H9 (cell line): ENCODE results near the gene APC. TPM values are rescaled to one million over a fixed set of nuclear protein-coding genes. Genes with fewer than 3 reads are reported as not detected.

ENCODE experiments used
- DNase-seq: peaks from one replicate; pipeline ENCODE4 v3.0.0-alpha.2; 2017
- H2AFZ ChIP-seq: one replicate; pipeline ENCODE4 v1.6.1; 2013; ENCODE audit warnings: mild to moderate bottlenecking, low read length, control low read depth, moderate library complexity
- H2AK5ac ChIP-seq: 2 replicates; pipeline ENCODE4 v1.6.1; 2013; ENCODE audit warnings: low read length, control low read depth, mixed read lengths; ENCODE audit not compliant: insufficient read length
- H2BK120ac ChIP-seq: one replicate; pipeline ENCODE4 v1.6.1; 2013; ENCODE audit warnings: low read depth, mild to moderate bottlenecking, low read length, control low read depth, inconsistent platforms; ENCODE audit not compliant: poor library complexity, severe bottlenecking
- H2BK12ac ChIP-seq: 2 replicates; pipeline ENCODE4 v1.6.1; 2013; ENCODE audit warnings: low read length, control low read depth, mixed read lengths, low read depth; ENCODE audit not compliant: insufficient read length
- H2BK15ac ChIP-seq: 2 replicates; pipeline ENCODE4 v1.6.1; 2013; ENCODE audit warnings: low read depth, low read length, control low read depth
- H2BK20ac ChIP-seq: one replicate; pipeline ENCODE4 v1.6.1; 2013; ENCODE audit warnings: low read depth, mild to moderate bottlenecking, low read length, control low read depth, inconsistent platforms; ENCODE audit not compliant: poor library complexity, severe bottlenecking
- H2BK5ac ChIP-seq: 2 replicates; pipeline ENCODE4 v1.6.1; 2013; ENCODE audit warnings: low read length, control low read depth, mixed read lengths; ENCODE audit not compliant: insufficient read length
- H3K14ac ChIP-seq: 2 replicates; pipeline ENCODE4 v1.6.1; 2013; ENCODE audit warnings: low read length, control low read depth; ENCODE audit not compliant: insufficient read depth
- H3K18ac ChIP-seq: 2 replicates; pipeline ENCODE4 v1.6.1; 2013; ENCODE audit warnings: low read depth, mild to moderate bottlenecking, mixed read lengths, low read length, control low read depth; ENCODE audit not compliant: insufficient read length
- H3K23ac ChIP-seq: 2 replicates; pipeline ENCODE4 v1.6.1; 2013; ENCODE audit warnings: low read length, control low read depth, mixed read lengths, low read depth; ENCODE audit not compliant: insufficient read length
- H3K23me2 ChIP-seq: 2 replicates; pipeline ENCODE4 v1.6.1; 2013; ENCODE audit warnings: low read depth, mild to moderate bottlenecking, mixed read lengths, low read length, control low read depth; ENCODE audit not compliant: insufficient read length, poor library complexity, severe bottlenecking
- H3K27ac ChIP-seq: 2 replicates; pipeline ENCODE4 v1.5.1; 2013; ENCODE audit warnings: low read length, control low read depth, mixed read lengths, low read depth; ENCODE audit not compliant: insufficient read length
- H3K27me3 ChIP-seq: 2 replicates; pipeline ENCODE4 v1.6.1; 2013; ENCODE audit warnings: low read length, control low read depth, inconsistent platforms; ENCODE audit not compliant: insufficient read depth
- H3K4ac ChIP-seq: 2 replicates; pipeline ENCODE4 v1.6.1; 2013; ENCODE audit warnings: low read depth, mild to moderate bottlenecking, control low read depth, inconsistent platforms, low read length, moderate library complexity
- H3K4me1 ChIP-seq: 2 replicates; pipeline ENCODE4 v1.6.1; 2013; ENCODE audit warnings: low read length, control low read depth, inconsistent platforms; ENCODE audit not compliant: insufficient read depth
- H3K4me2 ChIP-seq: 2 replicates; pipeline ENCODE4 v1.6.1; 2013; ENCODE audit warnings: low read length, control low read depth, mixed read lengths; ENCODE audit not compliant: insufficient read length, insufficient read depth
- H3K56ac ChIP-seq: 2 replicates; pipeline ENCODE4 v1.6.1; 2013; ENCODE audit warnings: low read depth, mild to moderate bottlenecking, mixed read lengths, low read length, control low read depth; ENCODE audit not compliant: insufficient read length
- H3K79me1 ChIP-seq: 2 replicates; pipeline ENCODE4 v1.6.1; 2013; ENCODE audit warnings: low read depth, mild to moderate bottlenecking, moderate library complexity, low read length, control low read depth, inconsistent platforms; ENCODE audit not compliant: insufficient read depth, poor library complexity, severe bottlenecking
- H3K79me2 ChIP-seq: 2 replicates; pipeline ENCODE4 v1.6.1; 2013; ENCODE audit warnings: low read length, control low read depth, inconsistent platforms; ENCODE audit not compliant: insufficient read depth
- H3K9ac ChIP-seq: 2 replicates; pipeline ENCODE4 v1.6.1; 2013; ENCODE audit warnings: low read length, control low read depth, mixed read lengths; ENCODE audit not compliant: insufficient read length; ENCODE audit errors: extremely low read depth
- H3K9me3 ChIP-seq: one replicate; pipeline ENCODE4 v1.6.1; 2013; ENCODE audit warnings: low read depth, low read length, inconsistent platforms; ENCODE audit not compliant: control insufficient read depth
- H3T11ph ChIP-seq: one replicate; pipeline ENCODE4 v1.6.1; 2013; ENCODE audit warnings: mild to moderate bottlenecking, low read length, control low read depth, inconsistent platforms
- H4K20me1 ChIP-seq: one replicate; pipeline ENCODE4 v1.6.1; 2013; ENCODE audit not compliant: control insufficient read depth, insufficient read length, insufficient read depth
- H4K5ac ChIP-seq: 2 replicates; pipeline ENCODE4 v1.6.1; 2013; ENCODE audit warnings: low read depth, mild to moderate bottlenecking, mixed read lengths, low read length, control low read depth; ENCODE audit not compliant: insufficient read length
- H4K8ac ChIP-seq: replicated peaks from 2 replicates; pipeline ENCODE4 v1.6.1; 2013; ENCODE audit warnings: low read length, control low read depth, mixed read lengths, low read depth; ENCODE audit not compliant: insufficient read length
- H4K91ac ChIP-seq: 2 replicates; pipeline ENCODE4 v1.6.1; 2013; ENCODE audit warnings: low read depth, mild to moderate bottlenecking, moderate library complexity, mixed read lengths, low read length, control low read depth; ENCODE audit not compliant: insufficient read length
- H3K27ac Mint-ChIP-seq, 3 experiments: 2 replicates in 2 of 3; 3 replicates in 1 of 3; pipeline ENCODE4 v1.8.0; 2020 to 2021; ENCODE audit warnings: mixed read lengths in 3 of 3, mild to moderate bottlenecking in 1 of 3, moderate library complexity in 1 of 3
- H3K27me3 Mint-ChIP-seq: 2 replicates; pipeline ENCODE4 v1.8.0; 2021; ENCODE audit warnings: low read depth, mild to moderate bottlenecking, moderate library complexity, mixed read lengths
- H3K36me3 Mint-ChIP-seq, 3 experiments: 2 replicates in 2 of 3; 3 replicates in 1 of 3; pipeline ENCODE4 v1.8.0; 2020 to 2021; ENCODE audit warnings: low read depth in 3 of 3, mixed read lengths in 3 of 3; ENCODE audit not compliant: insufficient read depth in 1 of 3
- H3K4me1 Mint-ChIP-seq, 2 experiments: 2 replicates each; pipeline ENCODE4 v1.8.0; 2020; ENCODE audit warnings: mixed read lengths in 2 of 2
- H3K4me3 Mint-ChIP-seq, 2 experiments: 2 replicates in 1 of 2; 3 replicates in 1 of 2; pipeline ENCODE4 v1.8.0; 2020 to 2021; ENCODE audit warnings: mild to moderate bottlenecking in 2 of 2, mixed read lengths in 2 of 2, moderate library complexity in 1 of 2
- H3K9me3 Mint-ChIP-seq, 2 experiments: 2 replicates in 1 of 2; 3 replicates in 1 of 2; pipeline ENCODE4 v1.8.0; 2020; ENCODE audit warnings: mild to moderate bottlenecking in 2 of 2, mixed read lengths in 2 of 2, moderate library complexity in 1 of 2
- WGBS: extraction: QIAGEN DNeasy Blood & Tissue Kit; methylation state at CpG from one replicate; pipeline ENCODE4 v1.1.7; 2013; ENCODE audit warnings: missing lambda C conversion rate, low lambda C conversion rate, mixed read lengths; ENCODE audit not compliant: insufficient read length; ENCODE audit errors: extremely low coverage; 5-methylcytosine and 5-hydroxymethylcytosine counted together
- total RNA-seq: library from RNA; stranded (reverse); gene quantifications from 2 replicates; pipeline ENCODE4 v1.2.1, GENCODE V29; 2021
- TF ChIP-seq, protein P1 (sequence below): fragments of 200-600 bp; sonication (generic); conservative IDR thresholded peaks from 3 replicates; pipeline ENCODE4 v1.8.0; 2021; ENCODE audit warnings: antibody characterized with exemption, mild to moderate bottlenecking

The APC gene
- total RNA-seq, 1 experiment from 2014 or later: 29.3 TPM

DNA sequence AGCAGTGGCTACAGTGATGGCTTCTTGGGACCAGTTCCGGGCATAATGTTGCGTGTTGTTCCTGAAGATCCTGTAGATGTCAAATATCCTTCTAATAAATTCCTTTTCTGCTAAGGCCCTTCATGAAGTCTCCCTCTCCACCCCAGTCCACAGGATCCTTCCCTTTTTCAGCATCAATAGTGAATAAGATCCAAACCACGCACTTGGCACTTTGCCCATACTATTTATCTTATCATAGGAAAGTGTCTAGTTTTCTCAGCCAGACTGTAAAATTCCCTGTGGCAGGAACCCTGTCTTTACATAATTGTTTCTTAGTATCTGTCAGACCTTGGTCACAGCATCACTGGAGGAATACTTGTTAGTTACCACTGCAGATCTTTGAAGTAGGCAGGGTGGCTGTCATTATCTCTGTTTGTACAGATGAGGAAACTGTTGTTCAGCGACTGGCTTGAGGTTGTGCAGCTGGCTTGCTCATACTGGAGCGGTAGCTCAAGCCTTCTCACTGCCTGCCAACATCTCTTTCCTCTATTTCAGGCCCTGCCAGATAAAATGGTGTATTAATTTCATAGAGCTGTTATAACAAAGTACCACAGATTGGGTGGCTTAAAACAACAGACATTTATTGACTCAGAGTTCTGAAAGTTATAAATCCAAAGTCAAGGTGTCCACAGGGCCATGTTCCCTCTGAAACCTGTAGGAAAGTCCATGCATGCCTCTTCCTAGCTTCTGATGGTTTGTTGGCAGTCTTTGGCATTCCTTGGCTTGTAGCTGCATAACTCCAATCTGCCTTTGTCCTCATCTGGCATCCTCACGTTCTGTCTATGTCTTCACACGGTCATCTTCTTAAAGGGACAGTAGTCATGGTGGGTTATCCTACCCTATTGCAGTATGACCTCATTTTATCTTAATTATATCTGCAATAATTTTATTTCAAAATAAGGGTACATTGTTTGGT lies 33.5 kb upstream of the APC start:
- H4K8ac ChIP-seq: no peak overlapping the region
- H3K36me3 Mint-ChIP-seq: no peaks in the 10 kb centered on the region; a peak in 1 of 7 replicates
- peaks cover 11 to 14% of the 10 kb centered on the region in 2 experiments for H3K4me1 Mint-ChIP-seq
- H3K14ac ChIP-seq: no peak overlapping the region
- H3K9me3 ChIP-seq: no peaks in the 10 kb centered on the region
- H3T11ph ChIP-seq: no peak overlapping the region
- DNase-seq: no peak
- H3K9me3 Mint-ChIP-seq: no peaks in the 10 kb centered on the region
- no peak overlapping the region for H3K27ac ChIP-seq
- H3K79me2 ChIP-seq: peaks cover 4% of the 10 kb centered on the region; the same call in 1 of the 2 replicates
- no peak overlapping the region for H3K27ac Mint-ChIP-seq
- H3K18ac ChIP-seq: no peak overlapping the region
- no peaks in the 10 kb centered on the region for H3K27me3 ChIP-seq
- no peak overlapping the region for H2AK5ac ChIP-seq
- no peaks in the 10 kb centered on the region for H3K4me1 ChIP-seq
- H2BK12ac ChIP-seq: no peak overlapping the region
- H3K56ac ChIP-seq: no peak overlapping the region
- no peak overlapping the region for H3K4me2 ChIP-seq
- no peak overlapping the region for H2BK15ac ChIP-seq
- no peaks in the 10 kb centered on the region; the same call in none of the 2 replicates for H3K27me3 Mint-ChIP-seq
- H2BK120ac ChIP-seq: no peak overlapping the region
- no peak overlapping the region for H2BK5ac ChIP-seq
- H2AFZ ChIP-seq: no peak overlapping the region
- H4K5ac ChIP-seq: no peak overlapping the region
- peaks cover 7% of the 10 kb centered on the region for H3K23me2 ChIP-seq
- no peak overlapping the region for H3K23ac ChIP-seq
- no peak overlapping the region for H4K91ac ChIP-seq
- H4K20me1 ChIP-seq: no peaks in the 10 kb centered on the region
- TF ChIP-seq, protein P1, sequence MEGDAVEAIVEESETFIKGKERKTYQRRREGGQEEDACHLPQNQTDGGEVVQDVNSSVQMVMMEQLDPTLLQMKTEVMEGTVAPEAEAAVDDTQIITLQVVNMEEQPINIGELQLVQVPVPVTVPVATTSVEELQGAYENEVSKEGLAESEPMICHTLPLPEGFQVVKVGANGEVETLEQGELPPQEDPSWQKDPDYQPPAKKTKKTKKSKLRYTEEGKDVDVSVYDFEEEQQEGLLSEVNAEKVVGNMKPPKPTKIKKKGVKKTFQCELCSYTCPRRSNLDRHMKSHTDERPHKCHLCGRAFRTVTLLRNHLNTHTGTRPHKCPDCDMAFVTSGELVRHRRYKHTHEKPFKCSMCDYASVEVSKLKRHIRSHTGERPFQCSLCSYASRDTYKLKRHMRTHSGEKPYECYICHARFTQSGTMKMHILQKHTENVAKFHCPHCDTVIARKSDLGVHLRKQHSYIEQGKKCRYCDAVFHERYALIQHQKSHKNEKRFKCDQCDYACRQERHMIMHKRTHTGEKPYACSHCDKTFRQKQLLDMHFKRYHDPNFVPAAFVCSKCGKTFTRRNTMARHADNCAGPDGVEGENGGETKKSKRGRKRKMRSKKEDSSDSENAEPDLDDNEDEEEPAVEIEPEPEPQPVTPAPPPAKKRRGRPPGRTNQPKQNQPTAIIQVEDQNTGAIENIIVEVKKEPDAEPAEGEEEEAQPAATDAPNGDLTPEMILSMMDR: no peak
- no peak overlapping the region for H3K4ac ChIP-seq
- no CpG with 5 or more reads among the region's 7 CpGs for WGBS
- no peak overlapping the region for H3K9ac ChIP-seq
- H3K4me3 Mint-ChIP-seq: no peak overlapping the region
- no peak overlapping the region for H2BK20ac ChIP-seq
- no peaks in the 10 kb centered on the region for H3K79me1 ChIP-seq
